Lung (tissue), 12 donors: ENCODE results near the gene ALOX15B. TPM values are rescaled to one million over a fixed set of nuclear protein-coding genes. Genes with fewer than 3 reads are reported as not detected.

Source experiments
- ATAC-seq: fragments of 200-7000 bp; cut with Tn5 transposase; one replicate; pipeline ENCODE4 v1.9.1; 2020; ENCODE audit warnings: moderate number of reproducible peaks; ENCODE audit not compliant: insufficient read depth, low FRiP score
- DNase-seq, 3 donors: peaks; one replicate each; pipeline ENCODE4 v3.0.0-alpha.2; 2013 to 2017
- H3K27ac ChIP-seq, 2 donors: one replicate each; pipeline ENCODE4 v1.5.1; 2013; ENCODE audit warnings: mild to moderate bottlenecking in 2 of 2, moderate library complexity in 2 of 2, control low read depth in 1 of 2, inconsistent platforms in 1 of 2, low read depth in 1 of 2, low read length in 1 of 2
- H3K27me3 ChIP-seq, 3 donors: one replicate each; pipeline ENCODE4 v1.5.1; 2013; ENCODE audit warnings: low read length in 2 of 3; ENCODE audit not compliant: control insufficient read depth in 3 of 3, insufficient read depth in 3 of 3
- H3K36me3 ChIP-seq, 4 donors: one replicate each; pipeline ENCODE4 v1.5.1; 2013; ENCODE audit warnings: low read length in 4 of 4, mild to moderate bottlenecking in 1 of 4, moderate library complexity in 1 of 4; ENCODE audit not compliant: control insufficient read depth in 4 of 4, insufficient read depth in 4 of 4
- H3K4me1 ChIP-seq, 5 donors: one replicate each; pipeline ENCODE4 v1.5.1; 2013; ENCODE audit warnings: low read length in 5 of 5, mild to moderate bottlenecking in 2 of 5, moderate library complexity in 1 of 5; ENCODE audit not compliant: control insufficient read depth in 5 of 5, insufficient read depth in 5 of 5
- H3K4me3 ChIP-seq: one replicate; pipeline ENCODE4 v1.5.1; 2013; ENCODE audit warnings: mild to moderate bottlenecking, control low read depth, moderate library complexity
- H3K9ac ChIP-seq, 2 donors: one replicate each; pipeline ENCODE4 v1.5.1; 2013; ENCODE audit warnings: low read length in 2 of 2, control low read depth in 1 of 2; ENCODE audit not compliant: insufficient read depth in 1 of 2
- H3K9me3 ChIP-seq, 4 donors: one replicate each; pipeline ENCODE4 v1.5.1; 2013; ENCODE audit warnings: low read length in 3 of 4, mild to moderate bottlenecking in 1 of 4, moderate library complexity in 1 of 4; ENCODE audit not compliant: control insufficient read depth in 4 of 4, insufficient read depth in 3 of 4
- WGBS, 2 donors: extraction: QIAGEN DNeasy Blood & Tissue Kit; methylation state at CpG; one replicate each; pipeline ENCODE4 v1.1.7; 2013; 5-methylcytosine and 5-hydroxymethylcytosine counted together
- polyA plus RNA-seq, 2 donors: library from polyadenylated mRNA; stranded (reverse); fragments of 200-250 nt; gene quantifications; one replicate each; pipeline ENCODE4 v1.2.1, GENCODE V29; 2013
- total RNA-seq, 2 donors: library from RNA; depleted of rRNA in 1 of 2; stranded (reverse); fragments of >200 nt in 1 of 2; gene quantifications; one replicate each; pipeline ENCODE4 v1.2.1, GENCODE V29; 2014 to 2021
- TF ChIP-seq, protein P1 (sequence below): IDR thresholded peaks from 2 replicates; pipeline ENCODE4 v1.5.1; 2012; ENCODE audit warnings: mild to moderate bottlenecking; ENCODE audit errors: control extremely low read depth, extremely low read depth
- donor health status: control.
- donor health status: control.
- donor health status: Bipolar disorder and iron deficiency.
- donor health status: healthy.
- donor health status: DM: yes; HTN: yes; CAD: no.

Gene ALOX15B
- total and polyA plus RNA-seq, 4 donors: 3.4 to 135 (median 73.8) TPM

DNA sequence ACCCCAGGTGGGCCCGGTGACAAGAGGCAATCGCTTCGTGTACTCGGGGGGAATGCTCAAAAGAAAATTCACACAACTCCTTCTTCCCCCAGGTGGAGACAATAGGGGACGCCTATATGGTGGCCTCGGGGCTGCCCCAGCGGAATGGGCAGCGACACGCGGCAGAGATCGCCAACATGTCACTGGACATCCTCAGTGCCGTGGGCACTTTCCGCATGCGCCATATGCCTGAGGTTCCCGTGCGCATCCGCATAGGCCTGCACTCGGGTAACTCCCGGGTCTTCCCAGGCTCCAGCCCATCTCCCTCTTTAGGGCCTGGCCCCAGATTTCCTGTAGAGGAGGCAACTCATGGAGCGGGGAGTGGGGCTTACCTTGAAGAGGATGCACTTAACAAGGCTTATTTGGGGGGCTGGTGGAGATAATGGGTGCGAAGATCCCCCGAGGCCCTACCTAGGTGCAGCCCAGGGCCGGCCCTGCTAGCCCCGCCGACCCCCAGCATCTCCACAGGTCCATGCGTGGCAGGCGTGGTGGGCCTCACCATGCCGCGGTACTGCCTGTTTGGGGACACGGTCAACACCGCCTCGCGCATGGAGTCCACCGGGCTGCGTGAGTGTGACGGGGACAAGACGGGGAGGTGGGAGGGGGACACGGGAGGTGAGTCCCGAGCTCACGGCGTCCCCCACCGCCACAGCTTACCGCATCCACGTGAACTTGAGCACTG, 23.5 kb upstream of the ALOX15B start:
- Histone ChIP-seq H3K36me3 (no peaks in the 10 kb centered on the region), H3K9me3 (peaks cover 0 to 3% (median 0%) of the 10 kb centered on the region in 4 donors), H3K4me3 (no peak overlapping the region), H3K9ac (no peak overlapping the region), H3K27ac (no peak overlapping the region), H3K4me1 (peaks cover 0 to 12% (median 3%) of the 10 kb centered on the region in 5 donors), H3K27me3 (peaks cover 0 to 28% (median 6%) of the 10 kb centered on the region in 3 donors)
- WGBS, 2 donors: 72% methylated on average over 44 of the region's 44 CpGs
- ATAC-seq: no peak
- TF ChIP-seq, protein P1, sequence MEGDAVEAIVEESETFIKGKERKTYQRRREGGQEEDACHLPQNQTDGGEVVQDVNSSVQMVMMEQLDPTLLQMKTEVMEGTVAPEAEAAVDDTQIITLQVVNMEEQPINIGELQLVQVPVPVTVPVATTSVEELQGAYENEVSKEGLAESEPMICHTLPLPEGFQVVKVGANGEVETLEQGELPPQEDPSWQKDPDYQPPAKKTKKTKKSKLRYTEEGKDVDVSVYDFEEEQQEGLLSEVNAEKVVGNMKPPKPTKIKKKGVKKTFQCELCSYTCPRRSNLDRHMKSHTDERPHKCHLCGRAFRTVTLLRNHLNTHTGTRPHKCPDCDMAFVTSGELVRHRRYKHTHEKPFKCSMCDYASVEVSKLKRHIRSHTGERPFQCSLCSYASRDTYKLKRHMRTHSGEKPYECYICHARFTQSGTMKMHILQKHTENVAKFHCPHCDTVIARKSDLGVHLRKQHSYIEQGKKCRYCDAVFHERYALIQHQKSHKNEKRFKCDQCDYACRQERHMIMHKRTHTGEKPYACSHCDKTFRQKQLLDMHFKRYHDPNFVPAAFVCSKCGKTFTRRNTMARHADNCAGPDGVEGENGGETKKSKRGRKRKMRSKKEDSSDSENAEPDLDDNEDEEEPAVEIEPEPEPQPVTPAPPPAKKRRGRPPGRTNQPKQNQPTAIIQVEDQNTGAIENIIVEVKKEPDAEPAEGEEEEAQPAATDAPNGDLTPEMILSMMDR: no peak
- no peak for DNase-seq

DNA sequence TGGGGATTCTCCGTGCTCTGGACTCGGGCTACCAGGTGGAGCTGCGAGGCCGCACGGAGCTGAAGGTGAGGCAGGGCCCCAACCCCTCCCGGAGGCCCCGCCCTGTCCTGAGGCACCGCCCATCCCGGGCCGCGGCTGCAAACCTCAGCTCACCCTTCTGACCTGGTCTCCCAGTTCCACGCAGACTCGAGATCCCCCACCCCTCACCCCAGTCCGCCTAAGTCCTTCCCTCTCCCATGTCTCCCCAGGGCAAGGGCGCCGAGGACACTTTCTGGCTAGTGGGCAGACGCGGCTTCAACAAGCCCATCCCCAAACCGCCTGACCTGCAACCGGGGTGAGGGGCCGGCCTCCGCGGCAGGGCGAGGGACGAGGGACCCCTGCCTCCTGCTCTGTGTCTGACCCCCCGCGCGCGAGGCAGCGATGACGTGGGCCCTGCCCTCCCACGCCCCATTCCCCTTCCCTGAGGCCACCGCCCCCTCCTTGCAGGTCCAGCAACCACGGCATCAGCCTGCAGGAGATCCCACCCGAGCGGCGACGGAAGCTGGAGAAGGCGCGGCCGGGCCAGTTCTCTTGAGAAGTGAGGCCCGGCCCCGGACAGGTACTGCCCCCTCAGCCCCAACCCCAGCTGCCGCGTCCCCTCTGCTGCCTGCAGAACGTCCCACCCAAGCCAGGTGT, 22.8 kb upstream of the ALOX15B start:
- DNase-seq (no peak), ATAC-seq (peak; percentile 38)
- Histone ChIP-seq H3K27me3 (peaks cover 0 to 28% (median 6%) of the 10 kb centered on the region in 3 donors), H3K36me3 (no peaks in the 10 kb centered on the region), H3K9me3 (peaks cover 0 to 3% (median 0%) of the 10 kb centered on the region in 4 donors), H3K4me3 (no peak overlapping the region), H3K9ac (peak overlapping the region in 1 of 2 donors; percentile 0), H3K27ac (peak overlapping the region in 1 of 2 donors; percentile 42), H3K4me1 (peaks cover 0 to 12% (median 3%) of the 10 kb centered on the region in 5 donors)
- TF ChIP-seq, protein P1: no peak
- WGBS, 2 donors: 1 to 2% methylated on average over 42 to 46 of the region's 46 CpGs

- TF ChIP-seq, protein P1: no peak
- H3K36me3 ChIP-seq: no peaks in the 10 kb centered on the region
- H3K27me3 ChIP-seq: peaks cover 0 to 23% (median 6%) of the 10 kb centered on the region in 3 donors
- DNase-seq (peak; percentile 40 to 56 (median 56)), ATAC-seq (peak; percentile 83)
- peak overlapping the region in 1 of 2 donors; percentile 0 for H3K9ac ChIP-seq
- peaks cover 0 to 3% (median 0%) of the 10 kb centered on the region in 4 donors for H3K9me3 ChIP-seq
- H3K4me1 ChIP-seq: peaks cover 0 to 12% (median 3%) of the 10 kb centered on the region in 5 donors
- WGBS, 2 donors: 20 to 21% methylated on average over 12 of the region's 12 CpGs
- peak overlapping the region in 1 of 2 donors; percentile 80 for H3K27ac ChIP-seq
- no peak overlapping the region for H3K4me3 ChIP-seq
Observed at GRCh38 chr17:8016632-8017424, 22.0 kb upstream of the ALOX15B start.
